Gastroesophageal sphincter (tissue), 3 donors: ENCODE measurements around the gene SFXN3.

ENCODE experiments used
- POLR2A ChIP-seq, 2 donors: fragments of 450-650 bp; IDR thresholded peaks; one replicate each; pipeline ENCODE4 v1.6.1; 2017; ENCODE audit warnings: antibody characterized with exemption in 2 of 2, mild to moderate bottlenecking in 2 of 2, moderate library complexity in 1 of 2
- TF ChIP-seq, protein P1 (sequence below), 4 experiments: fragments of 200-600 bp in 2 of 4; fragments of 450-650 bp in 2 of 4; sonication (generic) in 1 of 4; IDR thresholded peaks; one replicate each; pipeline ENCODE4 v1.5.1; 2017 to 2019; ENCODE audit warnings: antibody characterized with exemption in 4 of 4, mild to moderate bottlenecking in 2 of 4, moderate library complexity in 2 of 4

DNA sequence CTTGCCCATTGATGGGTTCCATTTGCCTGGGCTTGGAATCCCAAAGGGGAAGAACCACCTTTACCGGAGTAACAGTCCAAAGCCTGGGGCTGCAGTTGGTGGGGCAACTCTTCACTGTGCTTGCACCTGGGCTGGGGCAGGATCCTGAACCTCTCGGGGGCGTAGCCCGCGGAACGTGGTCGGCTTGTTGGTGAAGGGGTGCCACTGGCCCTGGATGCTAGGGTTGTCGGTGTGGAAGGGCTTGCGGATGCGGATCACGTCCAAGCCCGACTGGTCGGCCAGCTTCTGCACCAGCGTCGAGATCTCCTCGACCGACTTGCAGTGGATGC, 44.4 kb upstream of the SFXN3 start:
- TF ChIP-seq, protein P1, sequence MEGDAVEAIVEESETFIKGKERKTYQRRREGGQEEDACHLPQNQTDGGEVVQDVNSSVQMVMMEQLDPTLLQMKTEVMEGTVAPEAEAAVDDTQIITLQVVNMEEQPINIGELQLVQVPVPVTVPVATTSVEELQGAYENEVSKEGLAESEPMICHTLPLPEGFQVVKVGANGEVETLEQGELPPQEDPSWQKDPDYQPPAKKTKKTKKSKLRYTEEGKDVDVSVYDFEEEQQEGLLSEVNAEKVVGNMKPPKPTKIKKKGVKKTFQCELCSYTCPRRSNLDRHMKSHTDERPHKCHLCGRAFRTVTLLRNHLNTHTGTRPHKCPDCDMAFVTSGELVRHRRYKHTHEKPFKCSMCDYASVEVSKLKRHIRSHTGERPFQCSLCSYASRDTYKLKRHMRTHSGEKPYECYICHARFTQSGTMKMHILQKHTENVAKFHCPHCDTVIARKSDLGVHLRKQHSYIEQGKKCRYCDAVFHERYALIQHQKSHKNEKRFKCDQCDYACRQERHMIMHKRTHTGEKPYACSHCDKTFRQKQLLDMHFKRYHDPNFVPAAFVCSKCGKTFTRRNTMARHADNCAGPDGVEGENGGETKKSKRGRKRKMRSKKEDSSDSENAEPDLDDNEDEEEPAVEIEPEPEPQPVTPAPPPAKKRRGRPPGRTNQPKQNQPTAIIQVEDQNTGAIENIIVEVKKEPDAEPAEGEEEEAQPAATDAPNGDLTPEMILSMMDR (IDR thresholded peaks at IDR 0.05) = no peak
- TF ChIP-seq POLR2A (IDR thresholded peaks at IDR 0.05) = no peak
